SJCRH30 (cell line): ENCODE measurements around the gene FGFBP1. TPM values are rescaled to one million over a fixed set of nuclear protein-coding genes. Genes with fewer than 3 reads are reported as not detected.
"Not testable (repeated sequence)": the region's sequence is repeated elsewhere in the genome, so short reads cannot be mapped to it uniquely, and the experiment has no call there.

Experiments used
- DNase-seq, 2 experiments: peaks; one replicate each; pipeline ENCODE4 v3.0.0-alpha.2; 2015 to 2020
- H3K27ac ChIP-seq: fragments of 250-450 bp; sonication (Bioruptor Pico); 2 replicates; pipeline ENCODE4 v1.5.1; 2020; ENCODE audit warnings: mild to moderate bottlenecking, moderate library complexity
- H3K27me3 ChIP-seq: fragments of 250-450 bp; sonication (Bioruptor Pico); 2 replicates; pipeline ENCODE4 v1.5.1; 2020; ENCODE audit warnings: mild to moderate bottlenecking, moderate library complexity
- H3K36me3 ChIP-seq: fragments of 250-450 bp; sonication (Bioruptor Pico); 2 replicates; pipeline ENCODE4 v1.5.1; 2020; ENCODE audit warnings: mild to moderate bottlenecking, moderate library complexity
- H3K4me1 ChIP-seq: fragments of 250-450 bp; sonication (Bioruptor Pico); 2 replicates; pipeline ENCODE4 v1.5.1; 2020; ENCODE audit warnings: mild to moderate bottlenecking, moderate library complexity
- H3K4me3 ChIP-seq: fragments of 250-450 bp; sonication (Bioruptor Pico); 2 replicates; pipeline ENCODE4 v1.5.1; 2020; ENCODE audit warnings: mild to moderate bottlenecking, moderate library complexity
- H3K9me3 ChIP-seq: fragments of 250-450 bp; sonication (Bioruptor Pico); replicated peaks from 2 replicates; pipeline ENCODE4 v1.5.1; 2020; ENCODE audit warnings: mild to moderate bottlenecking, moderate library complexity
- total RNA-seq: library from RNA; depleted of rRNA; stranded (reverse); fragments of >200 nt; shearing (Covaris generic); gene quantifications from 2 replicates; pipeline ENCODE4 v1.2.3, GENCODE V29; 2014

The FGFBP1 gene
- total RNA-seq, 1 experiment from 2014 or later, result not detected

- Histone ChIP-seq H3K9me3 (no peaks in the 10 kb centered on the region), H3K36me3 (no peaks in the 10 kb centered on the region), H3K4me1 (no peaks in the 10 kb centered on the region; the same call in 1 of the 2 replicates), H3K4me3 (no peak overlapping the region), H3K27me3 (peaks cover 21% of the 10 kb centered on the region; the same call in 1 of the 2 replicates), H3K27ac (no peak overlapping the region)
- no peak for DNase-seq
Observed at GRCh38 chr4:15931451-15932210, 6.9 kb downstream of the FGFBP1 start.

- Histone ChIP-seq H3K4me1 (no peaks in the 10 kb centered on the region), H3K27me3 (peaks cover 21% of the 10 kb centered on the region; the same call in 1 of the 2 replicates), H3K27ac (no peak overlapping the region), H3K9me3 (no peaks in the 10 kb centered on the region), H3K36me3 (no peaks in the 10 kb centered on the region), H3K4me3 (no peak overlapping the region)
- no peak for DNase-seq
Observed at GRCh38 chr4:15930314-15930713, 8.2 kb downstream of the FGFBP1 start.

GRCh38 chr4:15929540-15929939 lies 9.0 kb downstream of the FGFBP1 start:
- no peak overlapping the region for H3K4me3 ChIP-seq
- H3K4me1 ChIP-seq, result no peaks in the 10 kb centered on the region
- H3K9me3 ChIP-seq, result no peaks in the 10 kb centered on the region
- peaks cover 21% of the 10 kb centered on the region; the same call in 1 of the 2 replicates for H3K27me3 ChIP-seq
- H3K27ac ChIP-seq, result no peak overlapping the region
- DNase-seq, result no peak
- no peaks in the 10 kb centered on the region for H3K36me3 ChIP-seq

GRCh38 chr4:15928883-15929282 lies 9.7 kb downstream of the FGFBP1 start:
- H3K9me3 ChIP-seq, result no peaks in the 10 kb centered on the region
- H3K4me1 ChIP-seq, result no peaks in the 10 kb centered on the region
- DNase-seq, result no peak
- no peak overlapping the region for H3K27ac ChIP-seq
- H3K4me3 ChIP-seq, result no peak overlapping the region
- H3K27me3 ChIP-seq, result peaks cover 19% of the 10 kb centered on the region; the same call in 1 of the 2 replicates
- H3K36me3 ChIP-seq, result no peaks in the 10 kb centered on the region

- no peaks in the 10 kb centered on the region for H3K4me1 ChIP-seq
- DNase-seq, result no peak
- no peak overlapping the region for H3K27ac ChIP-seq
- no peak overlapping the region for H3K4me3 ChIP-seq
- H3K36me3 ChIP-seq, result no peaks in the 10 kb centered on the region
- H3K9me3 ChIP-seq, result no peaks in the 10 kb centered on the region
- H3K27me3 ChIP-seq, result peaks cover 12% of the 10 kb centered on the region; the same call in 1 of the 2 replicates
Observed at GRCh38 chr4:15926486-15926885, 12.1 kb downstream of the FGFBP1 start.

- Histone ChIP-seq H3K36me3 (no peaks in the 10 kb centered on the region), H3K27ac (no peak overlapping the region), H3K9me3 (no peaks in the 10 kb centered on the region), H3K27me3 (peaks cover 12% of the 10 kb centered on the region; the same call in 1 of the 2 replicates), H3K4me3 (no peak overlapping the region), H3K4me1 (peaks cover 3% of the 10 kb centered on the region; the same call in 1 of the 2 replicates)
- no peak for DNase-seq
Observed at GRCh38 chr4:15925830-15926229, 12.7 kb downstream of the FGFBP1 start.

GRCh38 chr4:15921592-15921932 lies 17.0 kb downstream of the FGFBP1 start:
- Histone ChIP-seq H3K4me3 (no peak overlapping the region), H3K9me3 (no peaks in the 10 kb centered on the region), H3K36me3 (no peaks in the 10 kb centered on the region), H3K27ac (no peak overlapping the region), H3K4me1 (peaks cover 3% of the 10 kb centered on the region; the same call in 1 of the 2 replicates), H3K27me3 (peaks cover 3% of the 10 kb centered on the region; the same call in 1 of the 2 replicates)
- DNase-seq, result no peak

- H3K9me3 ChIP-seq, result no peaks in the 10 kb centered on the region; the same call in 1 of the 2 replicates
- H3K36me3 ChIP-seq, result no peaks in the 10 kb centered on the region
- peak; percentile 26 to 37 for DNase-seq
- no peak overlapping the region for H3K27ac ChIP-seq
- H3K4me3 ChIP-seq, result no peak overlapping the region
- H3K4me1 ChIP-seq, result peaks cover 3% of the 10 kb centered on the region; the same call in 1 of the 2 replicates
- H3K27me3 ChIP-seq, result peaks cover 3% of the 10 kb centered on the region; the same call in 1 of the 2 replicates
Observed at GRCh38 chr4:15920723-15921591, 17.6 kb downstream of the FGFBP1 start.

GRCh38 chr4:15918484-15919129 lies 19.9 kb downstream of the FGFBP1 start:
- Histone ChIP-seq H3K9me3 (no peaks in the 10 kb centered on the region; the same call in 1 of the 2 replicates), H3K27ac (no peak overlapping the region), H3K4me3 (no peak overlapping the region), H3K36me3 (no peaks in the 10 kb centered on the region), H3K27me3 (peaks cover 3% of the 10 kb centered on the region; the same call in 1 of the 2 replicates), H3K4me1 (peaks cover 3% of the 10 kb centered on the region; the same call in 1 of the 2 replicates)
- DNase-seq, result no peak

- peaks cover 8% of the 10 kb centered on the region; the same call in 1 of the 2 replicates for H3K4me1 ChIP-seq
- H3K36me3 ChIP-seq, result no peaks in the 10 kb centered on the region
- no peak overlapping the region for H3K27ac ChIP-seq
- no peak for DNase-seq
- no peak overlapping the region for H3K4me3 ChIP-seq
- H3K9me3 ChIP-seq, result no peaks in the 10 kb centered on the region; the same call in 1 of the 2 replicates
- peaks cover 3% of the 10 kb centered on the region; the same call in 1 of the 2 replicates for H3K27me3 ChIP-seq
Observed at GRCh38 chr4:15917297-15917696, 21.2 kb downstream of the FGFBP1 start.

- not testable (repeated sequence) for H3K9me3 ChIP-seq, DNase-seq
Observed at GRCh38 chr4:15916358-15916757, 22.2 kb downstream of the FGFBP1 start.

GRCh38 chr4:15914736-15915135 lies 23.8 kb downstream of the FGFBP1 start:
- Histone ChIP-seq H3K27ac (no peak overlapping the region), H3K27me3 (peaks cover 3% of the 10 kb centered on the region; the same call in 1 of the 2 replicates), H3K4me3 (no peak overlapping the region), H3K36me3 (no peaks in the 10 kb centered on the region), H3K9me3 (no peaks in the 10 kb centered on the region; the same call in 1 of the 2 replicates), H3K4me1 (peaks cover 5% of the 10 kb centered on the region; the same call in 1 of the 2 replicates)
- no peak for DNase-seq

More at GRCh38 chr4:15916358-15916757, 22.2 kb downstream of the FGFBP1 start:
- not testable (repeated sequence) for H3K27me3 ChIP-seq, H3K27ac ChIP-seq, H3K4me3 ChIP-seq, H3K36me3 ChIP-seq, H3K4me1 ChIP-seq

- DNase-seq, result no peak
- no peak overlapping the region for H3K27ac ChIP-seq
- H3K27me3 ChIP-seq, result peaks cover 3% of the 10 kb centered on the region; the same call in 1 of the 2 replicates
- H3K4me1 ChIP-seq, result peaks cover 5% of the 10 kb centered on the region; the same call in 1 of the 2 replicates
- no peak overlapping the region for H3K4me3 ChIP-seq
- H3K36me3 ChIP-seq, result no peaks in the 10 kb centered on the region
- H3K9me3 ChIP-seq, result no peaks in the 10 kb centered on the region; the same call in 1 of the 2 replicates
Observed at GRCh38 chr4:15914291-15914690, 24.2 kb downstream of the FGFBP1 start.

GRCh38 chr4:15913631-15913970 lies 24.9 kb downstream of the FGFBP1 start:
- Histone ChIP-seq H3K4me3 (no peak overlapping the region), H3K36me3 (no peaks in the 10 kb centered on the region), H3K27me3 (peaks cover 3% of the 10 kb centered on the region; the same call in 1 of the 2 replicates), H3K27ac (no peak overlapping the region), H3K9me3 (no peaks in the 10 kb centered on the region; the same call in 1 of the 2 replicates), H3K4me1 (peaks cover 5% of the 10 kb centered on the region; the same call in 1 of the 2 replicates)
- no peak for DNase-seq
